GM19023 (cell line): ENCODE data around the gene JMJD7.
A peak's percentile ranks its signal among the peaks of the same experiment; 100 is the strongest.

Source experiments
- ATAC-seq: cut with Tn5 transposase; IDR thresholded peaks from one replicate; pipeline ENCODE4 v1.9.1; 2021; ENCODE audit warnings: mild to moderate bottlenecking, moderate library complexity; ENCODE audit not compliant: unreplicated experiment

The JMJD7 gene

DNA sequence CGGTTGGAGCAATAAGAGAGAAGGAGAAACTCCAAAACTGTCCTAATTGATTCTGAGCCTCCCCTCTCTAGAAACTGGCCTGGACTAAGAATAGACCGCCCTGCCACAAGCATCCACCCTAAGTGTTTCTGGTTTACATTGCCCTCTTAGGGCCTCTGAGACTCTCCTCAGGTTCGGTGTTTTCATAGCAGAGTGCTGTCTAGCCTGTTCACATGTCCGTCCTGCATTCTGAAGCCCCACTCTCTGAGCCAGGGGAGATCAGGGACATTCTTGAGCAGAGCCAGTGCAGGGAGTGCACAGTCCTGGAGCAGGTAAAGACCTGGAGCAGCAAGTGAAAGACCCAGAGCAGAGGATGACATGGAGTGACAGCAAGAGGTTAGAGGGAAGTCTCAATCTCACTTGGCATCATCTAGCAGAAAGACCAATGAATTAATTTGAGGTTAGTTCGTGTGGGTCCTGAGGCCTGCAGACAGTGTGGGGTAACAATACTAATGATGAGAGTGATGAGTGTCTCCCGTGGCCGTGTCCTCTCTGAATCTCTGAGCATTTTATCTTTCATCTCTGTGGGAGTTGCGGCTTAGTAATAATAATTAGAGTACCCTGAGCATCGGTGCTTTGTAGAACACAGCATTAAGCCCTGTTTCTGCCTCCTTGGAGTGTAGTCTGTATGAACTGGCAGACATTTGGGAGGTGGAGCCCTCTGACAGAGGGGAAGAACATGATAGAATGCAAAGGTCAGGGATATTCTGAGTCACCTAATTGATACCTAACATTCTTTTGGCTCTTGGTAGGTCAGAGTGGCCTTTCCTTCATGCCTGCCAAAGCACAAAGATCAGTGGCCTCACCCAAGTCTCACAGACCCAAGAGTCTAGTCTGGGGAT lies 29.0 kb upstream of the JMJD7 start:
- ATAC-seq = peak; percentile 48

DNA sequence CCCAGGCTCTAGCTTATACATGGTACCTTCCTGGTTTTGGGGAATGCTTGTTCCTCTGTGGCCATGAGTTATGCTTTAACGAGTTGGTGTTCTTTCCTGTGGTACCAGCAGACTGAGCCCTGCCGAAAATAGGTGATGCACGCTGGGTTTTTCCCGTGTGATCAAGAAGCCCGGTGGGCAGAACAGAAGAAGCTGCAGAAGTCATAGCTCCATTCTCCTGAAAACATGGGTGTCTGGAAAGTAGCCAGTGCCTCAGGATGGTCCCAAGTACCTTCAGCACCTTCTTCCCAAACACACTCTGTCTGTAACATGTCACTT lies 28.4 kb upstream of the JMJD7 start:
- peak; percentile 41 for ATAC-seq

- ATAC-seq = no peak
Observed at GRCh38 chr15:41801185-41801584, 26.7 kb upstream of the JMJD7 start.

GRCh38 chr15:41801850-41802455 lies 25.9 kb upstream of the JMJD7 start:
- ATAC-seq = no peak

- ATAC-seq = no peak
Observed at GRCh38 chr15:41804361-41804760, 23.5 kb upstream of the JMJD7 start.

GRCh38 chr15:41804916-41805666 lies 22.8 kb upstream of the JMJD7 start:
- no peak for ATAC-seq

GRCh38 chr15:41805711-41806110 lies 22.2 kb upstream of the JMJD7 start:
- no peak for ATAC-seq

- no peak for ATAC-seq
Observed at GRCh38 chr15:41806291-41807181, 21.4 kb upstream of the JMJD7 start.

- ATAC-seq = no peak
Observed at GRCh38 chr15:41809121-41809520, 18.8 kb upstream of the JMJD7 start.

GRCh38 chr15:41809526-41810220 lies 18.2 kb upstream of the JMJD7 start:
- no peak for ATAC-seq

DNA sequence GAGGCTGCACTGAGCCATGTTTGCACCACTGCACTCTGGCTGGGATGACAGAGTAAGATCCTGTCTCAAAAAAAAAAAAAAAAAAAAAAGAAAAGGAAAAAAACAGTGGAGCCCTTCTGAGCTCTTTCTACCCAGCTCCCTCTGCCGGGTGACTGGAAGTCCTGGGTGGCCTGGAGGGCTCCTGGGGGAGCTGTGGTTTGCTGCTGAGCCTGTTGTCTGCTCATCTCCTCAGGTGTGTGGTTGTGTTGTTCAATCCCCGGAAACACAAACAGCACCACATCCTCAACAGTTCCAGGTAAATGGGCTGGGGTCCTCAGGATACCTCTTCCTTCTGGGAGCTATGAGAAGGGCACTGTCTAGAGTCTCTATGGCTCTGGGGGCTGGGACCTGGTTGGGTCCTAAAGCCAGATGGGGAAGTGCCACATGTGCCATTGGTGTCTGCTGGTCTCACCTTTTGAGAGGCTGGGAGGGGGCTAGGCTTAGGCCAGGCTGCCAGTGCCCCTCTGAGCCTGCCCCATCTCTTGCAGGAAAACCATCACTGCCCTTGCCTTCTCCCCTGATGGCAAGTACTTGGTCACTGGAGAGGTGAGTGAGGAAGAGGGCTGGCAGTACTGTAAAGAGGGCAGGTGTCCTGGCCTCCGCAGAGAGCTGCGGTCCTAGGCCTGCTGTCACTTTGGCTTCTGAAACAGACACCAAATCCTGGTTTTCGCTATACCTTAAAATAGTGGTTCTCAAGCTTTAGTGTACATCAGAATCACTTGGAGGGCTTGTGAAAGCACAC lies 17.1 kb upstream of the JMJD7 start:
- no peak for ATAC-seq

- ATAC-seq = no peak
Observed at GRCh38 chr15:41811432-41812195, 16.3 kb upstream of the JMJD7 start.

DNA sequence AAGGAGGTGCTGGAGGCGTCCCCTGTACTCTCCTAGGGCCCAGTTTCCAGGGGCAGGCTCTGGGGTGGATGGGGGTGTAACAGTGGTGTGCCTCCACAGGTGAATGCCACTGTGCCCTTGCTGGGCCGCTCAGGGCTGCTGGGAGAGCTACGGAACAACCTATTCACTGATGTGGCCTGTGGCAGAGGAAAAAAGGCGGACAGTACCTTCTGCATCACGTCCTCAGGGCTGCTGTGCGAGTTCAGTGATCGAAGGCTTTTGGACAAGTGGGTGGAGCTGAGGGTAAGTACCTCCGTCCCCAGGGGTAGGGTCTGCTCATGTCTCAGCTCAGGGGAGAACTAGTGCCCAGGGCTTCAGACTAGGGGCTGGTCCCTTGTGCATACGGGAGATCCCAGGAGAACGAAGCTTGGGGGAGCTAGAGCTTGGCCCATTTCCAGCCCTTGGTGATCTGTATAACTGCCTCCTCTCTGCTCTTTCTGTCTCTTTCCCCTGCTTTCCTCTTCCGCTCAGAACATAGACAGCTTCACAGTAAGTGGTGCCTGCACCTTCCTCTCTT lies 15.0 kb upstream of the JMJD7 start:
- ATAC-seq = no peak

GRCh38 chr15:41813426-41813825 lies 14.5 kb upstream of the JMJD7 start:
- no peak for ATAC-seq

GRCh38 chr15:41814534-41814933 lies 13.4 kb upstream of the JMJD7 start:
- ATAC-seq = no peak

DNA sequence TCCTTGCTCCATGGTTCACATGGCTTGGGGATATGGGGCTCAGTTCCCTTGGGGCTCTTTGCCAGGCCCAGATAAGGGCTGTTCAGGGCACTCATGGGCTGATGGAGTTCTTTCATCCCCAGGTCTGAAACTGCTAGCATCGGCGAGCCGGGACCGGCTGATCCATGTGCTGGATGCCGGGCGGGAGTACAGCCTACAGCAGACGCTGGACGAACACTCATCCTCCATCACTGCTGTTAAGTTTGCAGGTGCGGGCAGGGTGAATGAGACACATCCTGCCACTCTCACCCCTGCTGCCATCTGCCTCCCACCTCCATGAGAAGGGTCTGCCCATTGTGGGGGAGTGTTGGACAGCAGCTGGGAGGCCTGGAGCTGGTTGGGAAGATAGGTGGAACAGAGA lies 11.1 kb upstream of the JMJD7 start:
- ATAC-seq = no peak

GRCh38 chr15:41817327-41817726 lies 10.6 kb upstream of the JMJD7 start:
- ATAC-seq = no peak

DNA sequence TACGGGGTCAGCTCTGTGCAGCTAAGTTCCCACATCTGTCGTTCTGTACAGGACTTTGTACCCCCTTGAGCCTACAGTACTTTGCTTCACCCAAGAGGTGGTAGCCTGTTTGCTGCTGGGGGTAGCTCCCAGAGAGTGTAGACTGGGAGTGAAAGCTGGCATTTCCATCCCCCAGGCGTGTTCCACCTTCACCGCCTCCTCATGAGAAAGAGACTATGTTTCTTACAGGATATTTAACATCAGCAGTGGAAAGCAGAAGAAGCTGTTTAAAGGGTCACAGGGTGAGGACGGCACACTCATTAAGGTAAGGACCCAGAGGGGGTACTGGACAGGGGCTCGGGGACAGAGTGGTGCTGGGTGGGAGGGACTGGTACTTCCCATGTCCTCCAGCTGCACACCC lies 10.1 kb upstream of the JMJD7 start:
- ATAC-seq = no peak
